ENCODE data around the gene LEPROT. TPM values are rescaled to one million over a fixed set of nuclear protein-coding genes. Genes with fewer than 3 reads are reported as not detected.

The LEPROT gene
- total and polyA plus RNA-seq, 12 donors = 26.2 to 55.5 (median 39.2) TPM

DNA sequence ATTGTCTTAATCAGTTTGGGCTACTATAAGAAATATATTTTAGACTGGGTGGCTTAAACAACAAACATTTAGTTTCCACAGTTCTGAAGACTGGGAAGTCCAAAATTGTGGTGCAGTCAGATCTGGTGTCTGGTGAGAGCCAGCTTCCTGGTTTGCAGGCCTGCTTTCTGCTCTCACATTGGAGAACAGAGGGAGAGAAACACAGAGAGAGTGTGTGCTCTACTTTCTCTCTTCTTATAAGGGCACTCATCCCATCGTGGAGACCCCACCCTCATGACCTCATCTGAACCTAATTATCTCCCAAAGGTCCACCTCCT is 4.1 kb downstream of the LEPROT start:
- no peaks in the 10 kb centered on the region for H3K27me3 ChIP-seq
- H3K36me3 ChIP-seq = peaks cover 0 to 46% (median 17%) of the 10 kb centered on the region in 9 donors
- ATAC-seq (no peak), DNase-seq (no peak)
- 55 to 68% methylated on average over 1 of the region's 1 CpG for WGBS, 2 donors
- H3K27ac ChIP-seq = peak overlapping the region in 1 of 10 donors; percentile 17
- H3K4me1 ChIP-seq = peaks cover 0 to 48% (median 35%) of the 10 kb centered on the region in 9 donors
- no peak overlapping the region for H3K4me3 ChIP-seq
- TF ChIP-seq, protein P1, sequence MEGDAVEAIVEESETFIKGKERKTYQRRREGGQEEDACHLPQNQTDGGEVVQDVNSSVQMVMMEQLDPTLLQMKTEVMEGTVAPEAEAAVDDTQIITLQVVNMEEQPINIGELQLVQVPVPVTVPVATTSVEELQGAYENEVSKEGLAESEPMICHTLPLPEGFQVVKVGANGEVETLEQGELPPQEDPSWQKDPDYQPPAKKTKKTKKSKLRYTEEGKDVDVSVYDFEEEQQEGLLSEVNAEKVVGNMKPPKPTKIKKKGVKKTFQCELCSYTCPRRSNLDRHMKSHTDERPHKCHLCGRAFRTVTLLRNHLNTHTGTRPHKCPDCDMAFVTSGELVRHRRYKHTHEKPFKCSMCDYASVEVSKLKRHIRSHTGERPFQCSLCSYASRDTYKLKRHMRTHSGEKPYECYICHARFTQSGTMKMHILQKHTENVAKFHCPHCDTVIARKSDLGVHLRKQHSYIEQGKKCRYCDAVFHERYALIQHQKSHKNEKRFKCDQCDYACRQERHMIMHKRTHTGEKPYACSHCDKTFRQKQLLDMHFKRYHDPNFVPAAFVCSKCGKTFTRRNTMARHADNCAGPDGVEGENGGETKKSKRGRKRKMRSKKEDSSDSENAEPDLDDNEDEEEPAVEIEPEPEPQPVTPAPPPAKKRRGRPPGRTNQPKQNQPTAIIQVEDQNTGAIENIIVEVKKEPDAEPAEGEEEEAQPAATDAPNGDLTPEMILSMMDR (IDR thresholded peaks at IDR 0.05) = no peak
- H3K9me3 ChIP-seq = no peaks in the 10 kb centered on the region
- intact Hi-C loops (cut with DNase I) = loop anchor here in 8 of 10 donors (5.0 to 10.0 kb wide), 9 partner anchors 160 to 360 kb away; no protein-coding TSS in a partner anchor

DNA sequence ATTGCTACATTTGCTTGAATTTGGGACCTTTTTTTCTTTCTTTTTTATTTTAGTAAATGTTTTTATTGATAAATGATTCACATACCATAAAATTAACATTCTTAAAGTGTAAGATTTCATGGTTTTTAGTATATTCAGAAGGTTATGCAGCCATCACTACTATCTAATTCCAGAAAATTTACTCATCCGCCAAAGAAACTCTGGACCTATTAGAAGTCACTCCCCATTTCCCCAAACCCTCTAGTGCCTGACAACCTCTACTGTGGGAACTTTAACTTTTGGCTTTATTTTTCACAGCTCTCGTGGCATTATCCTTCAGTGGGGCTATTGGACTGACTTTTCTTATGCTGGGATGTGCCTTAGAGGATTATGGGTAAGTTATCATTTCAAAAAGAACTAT is 4.5 kb downstream of the LEPROT start:
- H3K4me1 ChIP-seq = peaks cover 0 to 53% (median 35%) of the 10 kb centered on the region in 9 donors
- no peak overlapping the region for H3K4me3 ChIP-seq
- H3K36me3 ChIP-seq = peaks cover 0 to 51% (median 17%) of the 10 kb centered on the region in 9 donors
- ATAC-seq (no peak), DNase-seq (no peak)
- 99 to 100% methylated on average over 2 of the region's 2 CpGs for WGBS, 2 donors
- H3K9me3 ChIP-seq = no peaks in the 10 kb centered on the region
- no peaks in the 10 kb centered on the region for H3K27me3 ChIP-seq
- peak overlapping the region in 1 of 10 donors; percentile 17 for H3K27ac ChIP-seq
- TF ChIP-seq, protein P1 (IDR thresholded peaks at IDR 0.05) = no peak
- intact Hi-C loops (cut with DNase I) = loop anchor here in 6 of 10 donors (10.0 kb wide), 6 partner anchors 160 to 360 kb away; no protein-coding TSS in a partner anchor

DNA sequence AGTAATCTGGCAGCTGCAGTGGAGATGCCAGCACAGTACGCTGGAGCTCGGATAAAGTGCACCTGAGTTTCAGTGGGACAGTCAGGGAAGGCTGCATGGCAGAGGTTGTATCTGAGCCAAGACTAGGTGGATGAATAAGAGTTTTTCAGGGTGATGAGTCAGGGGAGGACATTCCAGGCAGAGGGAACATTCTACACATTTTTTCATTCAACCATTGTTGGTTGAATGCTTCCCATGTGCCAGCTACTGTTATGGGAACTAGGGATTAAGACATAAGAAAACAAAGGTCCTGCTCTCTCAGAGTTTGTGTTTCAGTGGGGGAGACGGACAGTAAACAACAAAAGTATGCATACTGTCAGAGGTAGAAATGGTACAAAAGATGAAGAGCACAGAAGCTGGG is 5.2 kb downstream of the LEPROT start:
- Histone ChIP-seq H3K36me3 (peaks cover 0 to 57% (median 17%) of the 10 kb centered on the region in 9 donors), H3K27me3 (no peaks in the 10 kb centered on the region), H3K4me1 (peaks cover 0 to 60% (median 42%) of the 10 kb centered on the region in 9 donors), H3K4me3 (no peak overlapping the region), H3K27ac (no peak overlapping the region), H3K9me3 (no peaks in the 10 kb centered on the region)
- intact Hi-C loops (cut with DNase I) = loop anchor here in 6 of 10 donors (10.0 kb wide), 6 partner anchors 161 to 361 kb away; no protein-coding TSS in a partner anchor
- WGBS, 2 donors = 93 to 94% methylated on average over 3 of the region's 3 CpGs
- TF ChIP-seq, protein P1 (IDR thresholded peaks at IDR 0.05) = no peak
- ATAC-seq (no peak), DNase-seq (no peak)

DNA sequence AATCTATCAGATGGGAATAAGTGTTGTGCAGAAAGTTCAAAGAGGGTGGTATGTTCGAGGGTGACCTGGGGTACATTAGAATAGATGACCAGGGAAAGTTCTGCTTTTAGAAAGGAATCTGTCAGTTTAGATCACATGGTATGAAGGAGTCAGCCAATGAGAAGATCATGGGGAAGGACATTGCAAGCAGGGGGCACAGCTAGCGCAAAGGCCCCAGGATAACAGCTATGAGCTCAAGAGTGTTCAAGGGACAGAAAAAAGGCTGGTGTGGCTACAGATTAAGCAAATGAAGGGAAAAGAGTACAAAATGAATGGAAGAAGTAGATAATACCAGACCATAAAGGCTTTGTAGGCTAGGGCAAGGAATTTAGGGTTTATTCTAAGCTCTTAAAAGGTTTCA is 8.6 kb downstream of the LEPROT start:
- no peak for DNase-seq
- Histone ChIP-seq H3K4me1 (peaks cover 0 to 45% (median 26%) of the 10 kb centered on the region in 9 donors), H3K27ac (peak overlapping the region in 8 of 10 donors; percentile 32 to 84 (median 62)), H3K27me3 (no peaks in the 10 kb centered on the region), H3K9me3 (no peaks in the 10 kb centered on the region), H3K4me3 (no peak overlapping the region), H3K36me3 (peaks cover 0 to 86% (median 27%) of the 10 kb centered on the region in 9 donors)
- TF ChIP-seq, protein P1 (IDR thresholded peaks at IDR 0.05) = no peak
- intact Hi-C loops (cut with DNase I) = loop anchor here in 6 of 10 donors (10.0 kb wide), 6 partner anchors 164 to 364 kb away; no protein-coding TSS in a partner anchor
- ATAC-seq = no peak
- 91% methylated on average over 2 of the region's 2 CpGs for WGBS, 2 donors
